Neuron (in vitro differentiated cells): ENCODE data around the gene GUCD1.
"Not testable (repeated sequence)": the region's sequence is repeated elsewhere in the genome, so short reads cannot be mapped to it uniquely, and the experiment has no call there.

ENCODE experiments used
- H2AFZ ChIP-seq: one replicate; pipeline ENCODE4 v1.6.1; 2013; ENCODE audit warnings: low read depth, mild to moderate bottlenecking, inconsistent platforms, low read length, moderate library complexity
- H3K27me3 ChIP-seq: one replicate; pipeline ENCODE4 v1.6.1; 2013; ENCODE audit warnings: low read length; ENCODE audit not compliant: insufficient read depth
- H3K36me3 ChIP-seq: one replicate; pipeline ENCODE4 v1.6.1; 2013; ENCODE audit warnings: low read length; ENCODE audit not compliant: insufficient read depth
- H3K4me1 ChIP-seq: one replicate; pipeline ENCODE4 v1.6.1; 2013; ENCODE audit warnings: low read length; ENCODE audit not compliant: insufficient read depth
- H3K4me3 ChIP-seq: 2 replicates; pipeline ENCODE4 v1.5.1; 2013; ENCODE audit warnings: mild to moderate bottlenecking, low read length, moderate library complexity
- H3K9me3 ChIP-seq: one replicate; pipeline ENCODE4 v1.6.1; 2013; ENCODE audit warnings: low read length

The GUCD1 gene

GRCh38 chr22:24565077-24565476, 10.1 kb upstream of the GUCD1 start:
- Histone ChIP-seq H2AFZ (no peak overlapping the region), H3K4me3 (no peak overlapping the region), H3K4me1 (no peaks in the 10 kb centered on the region), H3K9me3 (no peaks in the 10 kb centered on the region), H3K27me3 (no peaks in the 10 kb centered on the region), H3K36me3 (peaks cover 71% of the 10 kb centered on the region)

GRCh38 chr22:24564376-24565058, 9.6 kb upstream of the GUCD1 start:
- H3K36me3 ChIP-seq, result peaks cover 68% of the 10 kb centered on the region
- no peak overlapping the region for H3K4me3 ChIP-seq
- H3K4me1 ChIP-seq, result no peaks in the 10 kb centered on the region
- no peaks in the 10 kb centered on the region for H3K27me3 ChIP-seq
- no peaks in the 10 kb centered on the region for H3K9me3 ChIP-seq
- no peak overlapping the region for H2AFZ ChIP-seq

- no peak overlapping the region for H3K4me3 ChIP-seq
- peaks cover 72% of the 10 kb centered on the region for H3K36me3 ChIP-seq
- no peaks in the 10 kb centered on the region for H3K27me3 ChIP-seq
- no peaks in the 10 kb centered on the region for H3K4me1 ChIP-seq
- no peak overlapping the region for H2AFZ ChIP-seq
- H3K9me3 ChIP-seq, result no peaks in the 10 kb centered on the region
Measured at GRCh38 chr22:24563246-24563645, 8.3 kb upstream of the GUCD1 start.

- Histone ChIP-seq H3K4me3 (no peak overlapping the region), H3K4me1 (peaks cover 12% of the 10 kb centered on the region), H3K36me3 (peaks cover 52% of the 10 kb centered on the region), H3K27me3 (no peaks in the 10 kb centered on the region), H3K9me3 (no peaks in the 10 kb centered on the region), H2AFZ (no peak overlapping the region)
Measured at GRCh38 chr22:24559471-24559870, 4.5 kb upstream of the GUCD1 start.

- H3K4me3 ChIP-seq, result peak within 1 kb of the TSS; percentile 85
- H3K36me3 ChIP-seq, result peaks cover 27% of the 10 kb centered on the region
- H3K9me3 ChIP-seq, result no peaks in the 10 kb centered on the region
- no peaks in the 10 kb centered on the region for H3K27me3 ChIP-seq
- peak within 1 kb of the TSS; percentile 97 for H2AFZ ChIP-seq
- H3K4me1 ChIP-seq, result peaks cover 25% of the 10 kb centered on the region
Measured at GRCh38 chr22:24555165-24556039, 464 bp upstream of the GUCD1 start, which contains the start of gene SNRPD3. Gene SNRPD3 (plus strand): TSS chr22:24555999. CDS start chr22:24557675, 1,676 bp downstream.

- no peaks in the 10 kb centered on the region for H3K9me3 ChIP-seq
- H3K4me1 ChIP-seq, result peaks cover 25% of the 10 kb centered on the region
- H3K4me3 ChIP-seq, result peak overlapping the region; percentile 70
- no peaks in the 10 kb centered on the region for H3K27me3 ChIP-seq
- H3K36me3 ChIP-seq, result peaks cover 22% of the 10 kb centered on the region
- no peak overlapping the region for H2AFZ ChIP-seq
Measured at GRCh38 chr22:24553597-24554312, 1.2 kb downstream of the GUCD1 start.

GRCh38 chr22:24552503-24553286, 2.2 kb downstream of the GUCD1 start:
- Histone ChIP-seq H3K4me1 (peaks cover 25% of the 10 kb centered on the region), H3K36me3 (peaks cover 21% of the 10 kb centered on the region), H3K4me3 (peak overlapping the region; percentile 10)
- H2AFZ ChIP-seq, H3K27me3 ChIP-seq, H3K9me3 ChIP-seq: not testable (repeated sequence)

GRCh38 chr22:24550902-24551435, 4.0 kb downstream of the GUCD1 start:
- no peak overlapping the region for H3K4me3 ChIP-seq
- peaks cover 13% of the 10 kb centered on the region for H3K4me1 ChIP-seq
- H3K27me3 ChIP-seq, result no peaks in the 10 kb centered on the region
- no peak overlapping the region for H2AFZ ChIP-seq
- no peaks in the 10 kb centered on the region for H3K9me3 ChIP-seq
- H3K36me3 ChIP-seq, result peaks cover 30% of the 10 kb centered on the region

GRCh38 chr22:24550028-24550901, 4.7 kb downstream of the GUCD1 start:
- Histone ChIP-seq H3K4me3 (no peak overlapping the region), H3K9me3 (no peaks in the 10 kb centered on the region), H2AFZ (no peak overlapping the region), H3K4me1 (peaks cover 13% of the 10 kb centered on the region), H3K27me3 (no peaks in the 10 kb centered on the region), H3K36me3 (peaks cover 31% of the 10 kb centered on the region)

- Histone ChIP-seq H3K4me3 (no peak overlapping the region), H3K27me3 (no peaks in the 10 kb centered on the region), H2AFZ (no peak overlapping the region), H3K36me3 (peaks cover 45% of the 10 kb centered on the region), H3K9me3 (no peaks in the 10 kb centered on the region), H3K4me1 (peaks cover 10% of the 10 kb centered on the region)
Measured at GRCh38 chr22:24548812-24549211, 6.1 kb downstream of the GUCD1 start.

GRCh38 chr22:24543679-24544243, 11.2 kb downstream of the GUCD1 start:
- no peak overlapping the region for H2AFZ ChIP-seq
- H3K4me3 ChIP-seq, result no peak overlapping the region
- no peaks in the 10 kb centered on the region for H3K27me3 ChIP-seq
- peaks cover 76% of the 10 kb centered on the region for H3K36me3 ChIP-seq
- no peaks in the 10 kb centered on the region for H3K4me1 ChIP-seq
- no peaks in the 10 kb centered on the region for H3K9me3 ChIP-seq
